CD4-positive, alpha-beta T cell treated with Interleukin-17A for 4 hours (primary cell): ENCODE data around the gene STX8.
"Not testable (repeated sequence)": the region's sequence is repeated elsewhere in the genome, so short reads cannot be mapped to it uniquely, and the experiment has no call there.

ENCODE experiments used
- DNase-seq: peaks from one replicate; pipeline ENCODE4 v3.0.0-alpha.2; 2020; ENCODE audit warnings: mixed read lengths

Gene STX8

GRCh38 chr17:9290226-9290613, 285.4 kb downstream of the STX8 start:
- DNase-seq = no peak

- DNase-seq = no peak
These were observed 288.3 kb downstream of the STX8 start for GRCh38 chr17:9287306-9287705.

- no peak for DNase-seq
These were observed 289.2 kb downstream of the STX8 start for GRCh38 chr17:9286434-9286833.

DNA sequence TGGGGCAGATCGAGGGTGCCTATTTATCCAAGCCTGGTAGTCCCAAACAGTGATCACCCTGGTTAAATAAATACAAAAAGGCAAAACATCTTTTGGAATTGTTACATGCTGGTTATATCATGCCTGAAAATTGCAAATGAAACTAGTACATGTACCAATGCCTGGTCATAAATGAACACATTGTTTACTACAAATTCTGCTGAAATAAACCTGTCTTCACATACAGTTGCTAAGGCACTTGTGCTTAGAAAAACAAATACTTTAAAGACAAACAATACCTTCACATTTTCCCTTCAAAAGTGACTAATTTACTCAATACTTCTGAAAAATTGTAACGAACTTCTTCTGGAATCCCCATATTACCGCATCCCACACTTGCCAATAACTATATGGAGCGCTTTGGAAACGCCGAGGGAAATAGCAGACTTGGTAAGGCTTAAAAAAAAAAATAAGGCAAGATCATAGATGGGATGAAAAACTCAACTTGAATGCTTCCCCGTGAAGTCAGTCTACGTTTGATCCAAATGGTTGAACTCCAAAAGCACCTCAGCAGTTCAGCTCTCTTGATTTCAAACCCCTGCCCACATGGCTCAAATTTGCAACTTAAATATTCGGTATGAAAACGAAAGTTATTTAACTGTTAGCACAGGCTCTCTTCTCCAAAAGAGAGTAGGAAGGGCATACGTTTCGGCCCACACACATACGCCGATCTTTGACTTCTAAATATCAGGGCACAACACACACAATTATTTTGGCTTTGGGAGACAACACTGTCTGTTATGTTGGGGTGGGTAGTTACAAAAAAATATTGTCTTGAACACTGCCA, 289.8 kb downstream of the STX8 start:
- DNase-seq = no peak

DNA sequence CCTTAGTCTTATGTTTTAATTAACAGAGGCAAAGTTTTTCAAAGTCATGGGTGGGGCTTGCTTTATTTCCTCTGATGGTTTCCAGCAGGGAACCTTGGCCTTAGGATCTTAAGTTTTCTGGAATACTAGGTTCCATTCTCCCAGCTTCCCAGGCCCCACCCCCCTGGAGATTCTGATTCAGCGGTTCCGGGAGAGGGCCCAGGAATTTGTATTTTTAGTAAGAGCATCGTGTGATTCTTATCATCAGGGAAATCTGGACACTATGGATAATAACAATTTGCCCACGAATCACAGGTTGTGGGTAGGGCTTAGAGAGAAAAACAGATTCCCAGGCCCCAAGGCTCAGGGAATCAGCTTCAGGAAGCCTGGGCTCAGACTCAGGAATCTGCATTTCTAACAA, 290.7 kb downstream of the STX8 start:
- DNase-seq = no peak

DNA sequence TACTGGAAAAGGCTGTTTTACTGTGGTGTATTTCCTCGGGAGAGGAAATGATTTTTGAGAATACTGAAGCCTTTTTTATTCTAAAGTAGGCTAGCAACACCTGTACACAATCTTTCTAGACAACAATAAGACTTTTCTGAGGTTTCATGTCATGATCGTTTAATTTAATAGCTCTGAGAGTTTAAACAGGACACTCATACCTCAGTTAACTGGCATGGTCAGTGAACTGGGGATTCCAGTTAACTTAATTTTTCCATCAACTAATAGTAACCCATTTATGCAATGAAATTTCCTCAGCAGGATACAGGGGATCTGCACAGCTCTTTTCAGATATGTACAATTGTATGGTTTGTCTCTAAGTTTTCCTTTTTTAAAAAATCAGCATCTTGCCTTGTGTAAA, 291.7 kb downstream of the STX8 start:
- no peak for DNase-seq

GRCh38 chr17:9279893-9280292, 295.7 kb downstream of the STX8 start:
- no peak for DNase-seq

DNA sequence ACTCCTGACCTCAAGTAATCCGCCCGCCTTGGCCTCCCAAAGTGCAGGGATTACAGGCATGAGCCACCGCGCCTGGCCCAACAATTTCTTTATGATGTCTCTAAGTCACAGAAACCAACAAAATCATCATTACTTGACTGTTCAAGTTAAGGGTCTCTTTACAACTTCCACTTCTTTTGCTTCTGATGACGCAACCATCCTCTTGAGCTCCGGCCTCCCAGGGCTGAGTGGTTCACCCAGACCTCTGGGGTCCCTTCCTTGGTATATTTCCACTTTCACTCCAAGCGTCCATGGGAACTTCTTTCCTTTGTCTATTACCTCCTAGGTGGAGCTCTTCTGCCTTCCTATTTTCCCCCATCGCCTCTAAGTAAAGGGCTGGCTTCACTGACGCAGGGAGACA, 300.6 kb downstream of the STX8 start:
- DNase-seq = no peak

DNA sequence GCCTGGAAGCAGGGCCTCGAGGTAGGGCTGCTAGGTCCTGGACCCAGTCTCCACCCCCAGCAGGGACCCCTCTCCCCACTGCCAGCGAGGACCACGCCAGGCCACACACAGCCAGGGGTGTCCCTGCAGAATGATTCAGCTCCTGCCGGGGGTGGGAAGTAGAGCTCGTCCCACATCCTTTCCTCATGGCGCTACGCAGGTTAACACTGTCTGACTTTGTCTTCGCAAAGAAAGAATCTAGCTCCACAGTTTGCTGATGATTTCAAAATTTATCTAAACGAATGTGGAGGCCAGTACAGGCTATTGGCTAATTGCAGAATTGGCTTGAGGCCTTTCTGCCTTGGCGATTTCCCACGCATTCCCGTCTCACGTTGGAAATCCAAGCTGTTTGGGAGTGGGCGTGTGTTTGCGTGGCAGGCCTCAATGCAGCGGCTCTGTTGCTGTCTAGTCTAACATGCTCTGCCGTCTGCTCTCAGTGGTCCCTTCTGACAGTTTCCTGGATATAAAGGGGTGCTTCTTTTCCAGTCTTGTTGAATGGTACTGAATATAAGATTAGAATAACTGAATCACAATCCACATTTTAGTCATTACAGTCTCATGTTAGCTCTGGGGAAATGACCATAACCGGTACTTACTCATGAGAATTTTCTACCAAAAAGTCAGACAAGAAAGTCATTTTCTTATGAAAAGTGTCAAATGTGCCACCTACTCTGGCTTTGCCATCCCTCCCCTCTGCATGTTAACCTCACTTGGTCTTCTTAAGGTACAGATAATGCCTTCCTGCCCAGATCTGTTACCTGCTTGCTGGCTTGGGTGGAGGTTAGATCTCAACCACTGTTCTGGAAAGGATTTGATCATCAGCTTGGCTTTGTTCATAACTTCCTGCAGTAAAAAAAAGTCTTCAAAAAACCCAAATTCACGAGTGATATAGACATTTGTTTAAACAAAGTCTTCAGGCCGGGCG, 301.9 kb downstream of the STX8 start:
- no peak for DNase-seq

DNA sequence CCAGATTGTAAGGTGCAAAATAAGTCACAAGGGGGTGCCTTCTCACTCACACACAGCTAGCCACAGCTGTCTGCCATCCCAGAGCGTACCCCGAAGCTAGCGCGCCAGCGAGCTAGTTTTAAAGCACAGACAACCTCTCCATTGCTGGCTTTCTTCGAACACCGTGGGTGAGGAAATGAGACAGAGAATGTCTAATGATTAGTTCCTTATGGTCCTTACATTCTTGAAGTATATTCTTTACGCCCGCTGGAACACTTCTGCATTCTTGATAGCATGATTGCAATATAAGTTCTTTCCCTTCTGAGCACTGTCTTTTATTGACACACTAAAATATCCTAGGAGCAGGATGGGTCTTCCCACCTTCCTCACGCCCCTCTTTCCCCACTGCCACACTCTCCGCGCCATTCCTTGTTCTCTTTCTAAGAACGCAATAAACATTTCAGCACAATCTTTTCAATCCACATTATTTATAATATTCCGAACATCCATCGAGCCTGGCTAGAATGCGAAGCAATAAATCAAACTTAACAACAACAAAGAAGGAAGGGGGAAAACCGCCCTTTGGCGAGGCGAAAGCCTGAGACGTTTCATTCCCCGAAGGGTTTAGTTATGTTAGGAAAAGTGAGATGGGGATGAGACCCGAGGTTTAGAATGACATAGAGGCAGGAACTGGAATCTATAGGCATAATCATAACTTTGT, 303.0 kb downstream of the STX8 start:
- no peak for DNase-seq

- DNase-seq = no peak
These were observed 303.6 kb downstream of the STX8 start for GRCh38 chr17:9271989-9272388.

GRCh38 chr17:9270921-9271320, 304.7 kb downstream of the STX8 start:
- DNase-seq = no peak

- no peak for DNase-seq
These were observed 306.1 kb downstream of the STX8 start for GRCh38 chr17:9269350-9270035.

GRCh38 chr17:9268546-9268945, 307.1 kb downstream of the STX8 start:
- DNase-seq = no peak

- DNase-seq = no peak
These were observed 308.9 kb downstream of the STX8 start for GRCh38 chr17:9266697-9267117.

- DNase-seq = no peak
These were observed 309.5 kb downstream of the STX8 start for GRCh38 chr17:9266031-9266680.

DNA sequence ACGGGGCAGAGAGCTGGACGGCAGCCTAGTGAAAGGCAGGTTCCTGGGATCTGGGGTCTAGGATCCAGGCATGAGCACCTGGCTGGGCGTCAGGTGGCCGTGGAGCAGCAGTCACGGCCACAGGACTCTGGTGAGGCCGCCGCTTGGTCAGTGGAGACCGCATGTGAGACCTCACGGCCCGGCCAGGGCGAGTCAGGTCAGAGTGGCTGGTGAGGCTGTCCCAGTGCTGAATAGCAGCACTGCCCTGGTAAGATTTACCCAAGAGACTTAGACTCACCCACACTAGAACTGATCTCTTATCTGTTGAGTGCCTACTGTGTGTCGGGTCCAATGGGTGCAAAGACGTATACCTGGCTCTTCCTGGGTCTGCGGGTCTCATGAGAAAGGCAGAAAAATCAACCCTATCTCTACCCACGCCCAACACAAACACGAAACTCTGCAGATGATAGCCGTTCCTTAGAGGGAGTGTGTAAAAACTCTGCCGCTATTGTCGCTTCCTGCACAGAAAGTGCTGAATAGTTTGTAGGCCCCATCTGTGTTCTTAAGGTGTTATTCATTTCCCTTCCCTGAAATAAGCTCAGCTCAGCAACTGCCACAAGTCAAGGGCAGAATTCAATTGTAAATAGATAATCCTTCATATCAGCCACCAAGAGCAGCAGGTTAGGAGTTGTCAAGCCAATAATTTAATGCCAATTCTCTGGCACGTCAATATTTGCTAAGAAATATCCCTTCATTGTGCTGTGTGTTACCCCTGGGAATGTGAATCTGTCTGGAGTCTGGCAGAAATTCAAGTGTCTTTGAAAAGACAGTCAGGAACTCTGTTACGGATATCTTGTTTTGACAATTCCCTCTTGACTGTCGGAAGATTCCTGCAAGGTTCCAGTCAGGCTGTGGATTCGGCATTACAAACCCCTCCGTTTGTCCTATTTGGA, 314.3 kb downstream of the STX8 start:
- DNase-seq = no peak

- DNase-seq = no peak
These were observed 316.2 kb downstream of the STX8 start for GRCh38 chr17:9259419-9259818.

DNA sequence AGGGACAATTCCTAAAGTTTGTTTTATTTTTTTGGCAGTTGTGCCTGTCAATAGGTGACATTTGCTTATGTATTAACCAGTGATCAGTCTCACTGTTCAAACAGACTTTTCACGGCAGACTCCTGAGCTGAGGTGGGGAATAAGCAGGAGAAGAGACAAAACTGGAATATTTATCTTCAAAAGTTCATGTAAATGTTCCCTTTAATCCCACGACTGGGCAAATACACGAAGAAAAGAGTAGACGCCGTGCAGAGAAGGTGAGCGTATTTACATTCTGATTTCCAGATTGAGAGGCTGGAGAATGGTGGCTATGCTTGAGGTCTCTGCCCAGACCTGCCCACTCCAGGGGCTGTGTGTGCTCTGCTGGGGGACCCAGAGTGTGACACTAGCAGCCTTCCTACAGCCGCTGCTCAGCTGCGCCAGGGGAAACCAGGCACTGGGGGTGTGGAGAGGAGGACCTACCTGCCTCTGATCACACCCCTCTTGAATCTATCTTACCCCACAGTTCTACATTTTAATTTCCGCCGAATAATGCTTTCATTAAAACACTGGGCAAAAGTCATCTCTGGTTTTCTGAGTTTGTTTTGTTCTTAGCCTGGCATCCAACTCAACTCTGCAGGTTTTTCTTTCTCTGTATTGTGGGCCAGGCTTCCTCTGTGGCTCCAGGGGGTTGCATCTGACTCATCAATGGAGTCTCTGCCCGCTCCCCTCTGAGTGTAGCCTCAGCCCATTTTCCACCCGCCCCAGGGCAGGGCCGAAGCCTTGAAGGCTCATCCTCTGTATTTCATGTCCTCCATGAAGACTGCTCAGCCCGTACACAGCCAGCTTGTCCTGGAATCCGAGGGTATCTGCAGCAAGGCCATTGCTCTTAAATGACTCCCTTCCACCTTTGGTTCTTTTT, 317.3 kb downstream of the STX8 start:
- no peak for DNase-seq

DNA sequence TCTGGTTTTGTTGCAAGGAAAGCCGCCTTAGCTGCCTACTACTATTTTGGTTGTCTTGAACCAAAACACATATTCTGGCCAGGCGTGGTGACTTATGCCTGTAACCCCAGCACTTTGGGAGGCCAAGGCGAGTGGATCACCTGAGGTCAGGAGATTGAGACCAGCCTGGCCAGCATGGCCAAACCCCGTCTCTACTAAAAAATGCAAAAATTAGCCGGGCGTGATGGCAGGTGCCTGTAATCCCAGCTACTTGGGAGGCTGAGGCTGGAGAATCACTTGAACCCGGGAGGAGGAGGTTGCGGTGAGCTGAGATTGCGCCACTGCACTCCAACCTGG, 318.0 kb downstream of the STX8 start:
- not testable (repeated sequence) for DNase-seq
